ENCODE data around the gene FUT8.

Gene FUT8

GRCh38 chr14:65776193-65776852 lies 363.8 kb downstream of the FUT8 start:
- Histone ChIP-seq H3K4me2 (ENCODE audit: low read length) (no peak overlapping the region), H3K4me1 (no peaks in the 10 kb centered on the region), H2AFZ (no peak overlapping the region), H3K9ac (no peak overlapping the region), H3K36me3 (ENCODE audit: control insufficient read depth, insufficient read depth, low read length) (no peaks in the 10 kb centered on the region), H3K27ac (no peak overlapping the region), H3K4me3 (ENCODE audit: low read depth, low read length) (no peak overlapping the region), H3K79me2 (no peaks in the 10 kb centered on the region), H3K9me3 (ENCODE audit: control insufficient read depth, low read length) (no peaks in the 10 kb centered on the region), H3K27me3 (ENCODE audit: control insufficient read depth, insufficient read depth, low read length) (no peaks in the 10 kb centered on the region)
- no peak for TF ChIP-seq CTCF (IDR thresholded peaks at IDR 0.05)

- Histone ChIP-seq H3K36me3 (ENCODE audit: control insufficient read depth, insufficient read depth, low read length) (no peaks in the 10 kb centered on the region), H3K4me2 (ENCODE audit: low read length) (no peak overlapping the region), H3K4me1 (no peaks in the 10 kb centered on the region), H3K27ac (no peak overlapping the region), H3K9ac (no peak overlapping the region), H3K9me3 (ENCODE audit: control insufficient read depth, low read length) (no peaks in the 10 kb centered on the region), H3K79me2 (no peaks in the 10 kb centered on the region), H3K4me3 (ENCODE audit: low read depth, low read length) (no peak overlapping the region), H2AFZ (no peak overlapping the region), H3K27me3 (ENCODE audit: control insufficient read depth, insufficient read depth, low read length) (no peaks in the 10 kb centered on the region)
- no peak for TF ChIP-seq CTCF (IDR thresholded peaks at IDR 0.05)
Observed at GRCh38 chr14:65780566-65780965, 368.0 kb downstream of the FUT8 start.

- Histone ChIP-seq H3K79me2 (no peaks in the 10 kb centered on the region), H3K9me3 (ENCODE audit: control insufficient read depth, low read length) (no peaks in the 10 kb centered on the region), H3K4me1 (no peaks in the 10 kb centered on the region), H3K27me3 (ENCODE audit: control insufficient read depth, insufficient read depth, low read length) (no peaks in the 10 kb centered on the region), H3K9ac (no peak overlapping the region), H3K4me3 (ENCODE audit: low read depth, low read length) (no peak overlapping the region), H3K27ac (no peak overlapping the region), H3K36me3 (ENCODE audit: control insufficient read depth, insufficient read depth, low read length) (no peaks in the 10 kb centered on the region), H3K4me2 (ENCODE audit: low read length) (no peak overlapping the region), H2AFZ (no peak overlapping the region)
- TF ChIP-seq CTCF (IDR thresholded peaks at IDR 0.05), result no peak
Observed at GRCh38 chr14:65783101-65783500, 370.6 kb downstream of the FUT8 start.

GRCh38 chr14:65783576-65783975 lies 371.0 kb downstream of the FUT8 start:
- H3K27ac ChIP-seq, result no peak overlapping the region
- no peak overlapping the region for H2AFZ ChIP-seq
- no peak overlapping the region for H3K9ac ChIP-seq

More at GRCh38 chr14:65783576-65783975, 371.0 kb downstream of the FUT8 start:
- Histone ChIP-seq H3K27me3 (ENCODE audit: control insufficient read depth, insufficient read depth, low read length) (no peaks in the 10 kb centered on the region), H3K4me2 (ENCODE audit: low read length) (no peak overlapping the region), H3K79me2 (no peaks in the 10 kb centered on the region), H3K9me3 (ENCODE audit: control insufficient read depth, low read length) (no peaks in the 10 kb centered on the region), H3K36me3 (ENCODE audit: control insufficient read depth, insufficient read depth, low read length) (no peaks in the 10 kb centered on the region), H3K4me1 (no peaks in the 10 kb centered on the region), H3K4me3 (ENCODE audit: low read depth, low read length) (no peak overlapping the region)
- no peak for TF ChIP-seq CTCF (IDR thresholded peaks at IDR 0.05)
